K562 (cell line): ENCODE results near the gene ANAPC2. TPM values are rescaled to one million over a fixed set of nuclear protein-coding genes. Genes with fewer than 3 reads are reported as not detected.

Experiments used
- CREM ChIP-seq: IDR thresholded peaks from 2 replicates; pipeline ENCODE4 v1.6.1; 2014; ENCODE audit warnings: antibody characterized with exemption, low read depth
- DLX4 ChIP-seq: fragments of 250-450 bp; sonication (Bioruptor Pico); IDR thresholded peaks from 2 replicates; pipeline ENCODE4 v1.6.1; 2021; ENCODE audit warnings: mild to moderate bottlenecking
- ETV5 ChIP-seq: sonication (generic); formaldehyde crosslinking; IDR thresholded peaks from 2 replicates; pipeline ENCODE4 v1.4.0; 2020; ENCODE audit warnings: low read depth, mild to moderate bottlenecking, missing genetic modification reagents
- FIP1L1 ChIP-seq: fragments of 200-400 bp; formaldehyde crosslinking; IDR thresholded peaks from 2 replicates; pipeline ENCODE4 v1.6.1; 2018; ENCODE audit warnings: mild to moderate bottlenecking, low read depth, low read length; ENCODE audit not compliant: poor library complexity, severe bottlenecking
- FOXA3 ChIP-seq, 2 experiments: fragments of 450-650 bp in 1 of 2; sonication (generic) in 1 of 2; formaldehyde crosslinking; IDR thresholded peaks in 1 of 2; conservative IDR thresholded peaks in 1 of 2; 2 replicates each; pipeline versions ENCODE4 v1.4.0 to v1.8.0; 2020 to 2022; ENCODE audit warnings: mild to moderate bottlenecking in 2 of 2, missing genetic modification reagents in 1 of 2
- HNRNPL ChIP-seq: fragments of 200-400 bp; formaldehyde crosslinking; IDR thresholded peaks from 2 replicates; pipeline ENCODE4 v1.6.1; 2017; ENCODE audit warnings: low read depth, mild to moderate bottlenecking, low read length
- KDM5B ChIP-seq: fragments of 200-600 bp; sonication (generic); IDR thresholded peaks from 2 replicates; pipeline ENCODE4 v1.6.1; 2012; ENCODE audit warnings: low read depth, mild to moderate bottlenecking, moderate library complexity, low read length, control low read depth, inconsistent platforms; ENCODE audit not compliant: insufficient replicate concordance
- MCM3 ChIP-seq: fragments of 450-650 bp; IDR thresholded peaks from 2 replicates; pipeline ENCODE4 v1.6.1; 2016
- MCM5 ChIP-seq: fragments of 450-650 bp; IDR thresholded peaks from 2 replicates; pipeline ENCODE4 v1.6.1; 2016; ENCODE audit warnings: low read depth
- PREB ChIP-seq: sonication (generic); formaldehyde crosslinking; IDR thresholded peaks from 2 replicates; pipeline ENCODE4 v1.8.1; 2023; ENCODE audit warnings: mild to moderate bottlenecking, missing genetic modification reagents
- RERE ChIP-seq: sonication (generic); formaldehyde crosslinking; IDR thresholded peaks from 2 replicates; pipeline ENCODE4 v1.8.0; 2023; ENCODE audit warnings: missing genetic modification reagents, mild to moderate bottlenecking, borderline replicate concordance
- SMARCA4 ChIP-seq: fragments of 450-650 bp; IDR thresholded peaks from 2 replicates; pipeline ENCODE4 v1.6.1; 2016
- ZNF184 ChIP-seq: sonication (generic); formaldehyde crosslinking; IDR thresholded peaks from 2 replicates; pipeline ENCODE4 v1.5.0; 2020; ENCODE audit warnings: missing genetic modification reagents
- ZNF217 ChIP-seq: sonication (generic); formaldehyde crosslinking; IDR thresholded peaks from 2 replicates; pipeline ENCODE4 v1.8.0; 2022; ENCODE audit warnings: mild to moderate bottlenecking, missing genetic modification reagents
- ZNF445 ChIP-seq: fragments of 250-450 bp; sonication (Bioruptor Pico); IDR thresholded peaks from 2 replicates; pipeline ENCODE4 v1.4.0; 2020; ENCODE audit warnings: low read depth, mild to moderate bottlenecking, moderate library complexity
- ZNF592 ChIP-seq: fragments of 450-650 bp; IDR thresholded peaks from 2 replicates; pipeline ENCODE4 v1.6.1; 2017; ENCODE audit warnings: antibody characterized with exemption, mild to moderate bottlenecking
- ZNF695 ChIP-seq: fragments of 450-650 bp; formaldehyde crosslinking; IDR thresholded peaks from 2 replicates; pipeline ENCODE4 v1.4.0; 2020; ENCODE audit warnings: mild to moderate bottlenecking, moderate library complexity
- ZNF717 ChIP-seq: fragments of 250-450 bp; sonication (Bioruptor Pico); IDR thresholded peaks from 2 replicates; pipeline ENCODE4 v1.5.0; 2021
- polyA plus RNA-seq, 8 experiments: library from polyadenylated mRNA; depleted of rRNA in 4 of 8; stranded (reverse) in 5 of 8; unstranded in 3 of 8; fragments of >200 nt; fragmentation: Nextera tagmentation in 2 of 8; fragmentation: Illumina TruSeq in 1 of 8; extraction: Ambion mirVana in 2 of 8; extraction: Trizol in 1 of 8; gene quantifications; 2 replicates each; pipeline versions ENCODE4 v1.2.1 to v1.2.3, GENCODE V29; 2011 to 2014; ENCODE audit warnings: inconsistent platforms in 1 of 8, missing spikeins in 1 of 8
- total RNA-seq, 7 experiments: library from RNA; depleted of rRNA in 6 of 7; stranded (reverse); fragments of >200 nt in 6 of 7; fragmentation: Illumina TruSeq in 2 of 7; extraction: Trizol in 2 of 7; gene quantifications; 2 replicates each; pipeline versions ENCODE4 v1.2.1 to v1.2.3, GENCODE V29; 2011 to 2021; ENCODE audit warnings: low replicate concordance in 1 of 7

The ANAPC2 gene
- total and polyA plus RNA-seq, 9 of the 15 experiments (the other 6 are each of a cell fraction or from before 2014, with no cell fraction given) = 0.11 to 56.5 (median 17.1) TPM; not detected in 1

GRCh38 chr9:137128862-137129455 is 59.4 kb downstream of the ANAPC2 start (continued):
- no peak for TF ChIP-seq RERE
- TF ChIP-seq ZNF717 (CRISPR knock-in tag) = no peak
- TF ChIP-seq HNRNPL = no peak
- TF ChIP-seq SMARCA4 = peak; percentile 44; the same call in 1 of the 2 replicates
- no peak for TF ChIP-seq FIP1L1
- TF ChIP-seq DLX4 (CRISPR knock-in tag) = no peak
- TF ChIP-seq ZNF217 = no peak
- no peak for TF ChIP-seq FOXA3 (CRISPR knock-in tag; conservative IDR thresholded peaks at IDR 0.05 in 1 of 2, IDR thresholded peaks at IDR 0.05 in 1 of 2)
- TF ChIP-seq ETV5 = no peak
- no peak for TF ChIP-seq ZNF445 (CRISPR knock-in tag)
- TF ChIP-seq MCM5 = no peak
- TF ChIP-seq CREM = no peak
- no peak for TF ChIP-seq ZNF592
- TF ChIP-seq ZNF695 (CRISPR knock-in tag) = no peak
- no peak for TF ChIP-seq ZNF184 (CRISPR knock-in tag)
- TF ChIP-seq MCM3 = no peak
- TF ChIP-seq PREB (CRISPR knock-in tag) = no peak
- TF ChIP-seq KDM5B = no peak
